WI38 (cell line): ENCODE data around the gene ALCAM.

Experiments used
- H3K4me3 ChIP-seq: 2 replicates; pipeline ENCODE4 v1.5.1; 2011; ENCODE audit warnings: low read depth, mild to moderate bottlenecking, control low read depth, low read length
- TF ChIP-seq, protein P1 (sequence below): IDR thresholded peaks from 2 replicates; pipeline ENCODE4 v1.5.1; 2012; ENCODE audit warnings: low read depth, mild to moderate bottlenecking, control low read depth, low read length

The ALCAM gene

DNA sequence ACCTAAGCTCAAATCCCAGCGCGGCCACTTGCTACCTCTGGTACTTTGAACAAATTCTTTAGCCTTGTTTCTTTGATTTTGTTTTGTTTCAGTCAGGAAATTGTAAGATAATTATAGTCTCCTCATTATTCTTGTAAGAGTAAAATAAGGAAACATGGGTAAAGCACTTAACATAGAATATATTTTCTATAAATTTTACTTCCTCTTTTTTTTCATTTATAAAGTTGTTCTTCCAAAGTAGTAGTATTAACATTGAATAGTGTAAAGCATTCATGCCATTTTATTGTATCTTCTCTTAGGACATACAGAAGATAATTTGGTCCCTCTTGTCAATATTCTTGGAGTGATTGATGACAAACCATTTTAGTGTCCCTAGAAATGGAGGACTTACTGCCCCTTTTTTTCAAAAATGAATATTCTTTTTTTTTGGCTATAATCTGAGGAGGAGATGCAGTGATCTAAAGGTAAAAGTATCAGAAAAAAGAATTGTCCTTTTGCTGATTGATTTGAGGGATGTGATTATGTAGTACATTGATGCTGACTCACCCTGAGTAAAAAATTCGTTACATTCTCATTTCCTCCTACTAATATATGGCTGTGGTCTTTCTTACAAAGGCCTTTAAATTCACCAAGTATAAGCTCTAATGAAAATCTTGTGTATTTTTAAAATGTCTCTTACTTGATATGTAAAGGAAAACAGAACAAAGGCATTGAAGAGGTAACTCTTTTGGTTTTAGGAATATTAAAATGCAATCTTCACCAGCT lies 51.0 kb downstream of the ALCAM start:
- H3K4me3 ChIP-seq, result no peak overlapping the region
- TF ChIP-seq, protein P1, sequence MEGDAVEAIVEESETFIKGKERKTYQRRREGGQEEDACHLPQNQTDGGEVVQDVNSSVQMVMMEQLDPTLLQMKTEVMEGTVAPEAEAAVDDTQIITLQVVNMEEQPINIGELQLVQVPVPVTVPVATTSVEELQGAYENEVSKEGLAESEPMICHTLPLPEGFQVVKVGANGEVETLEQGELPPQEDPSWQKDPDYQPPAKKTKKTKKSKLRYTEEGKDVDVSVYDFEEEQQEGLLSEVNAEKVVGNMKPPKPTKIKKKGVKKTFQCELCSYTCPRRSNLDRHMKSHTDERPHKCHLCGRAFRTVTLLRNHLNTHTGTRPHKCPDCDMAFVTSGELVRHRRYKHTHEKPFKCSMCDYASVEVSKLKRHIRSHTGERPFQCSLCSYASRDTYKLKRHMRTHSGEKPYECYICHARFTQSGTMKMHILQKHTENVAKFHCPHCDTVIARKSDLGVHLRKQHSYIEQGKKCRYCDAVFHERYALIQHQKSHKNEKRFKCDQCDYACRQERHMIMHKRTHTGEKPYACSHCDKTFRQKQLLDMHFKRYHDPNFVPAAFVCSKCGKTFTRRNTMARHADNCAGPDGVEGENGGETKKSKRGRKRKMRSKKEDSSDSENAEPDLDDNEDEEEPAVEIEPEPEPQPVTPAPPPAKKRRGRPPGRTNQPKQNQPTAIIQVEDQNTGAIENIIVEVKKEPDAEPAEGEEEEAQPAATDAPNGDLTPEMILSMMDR, result no peak

DNA sequence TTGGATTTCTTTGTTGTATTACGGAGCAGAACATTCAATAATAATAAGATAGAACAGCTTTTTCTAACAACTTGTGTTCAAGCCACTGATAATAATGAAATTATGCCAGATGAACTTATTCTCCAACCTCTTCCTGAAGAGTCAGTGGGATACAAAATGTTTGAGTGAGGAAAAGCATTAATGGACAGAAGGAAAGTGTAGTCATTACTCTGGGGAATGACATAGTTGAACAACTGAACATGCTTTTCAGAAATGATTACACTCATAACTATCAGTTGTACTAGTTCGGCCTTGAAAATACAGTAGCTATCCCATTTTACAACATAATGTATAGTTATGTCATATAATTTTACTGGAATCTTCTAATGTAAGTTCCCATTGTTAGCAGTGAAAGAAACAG lies 55.9 kb downstream of the ALCAM start:
- H3K4me3 ChIP-seq, result no peak overlapping the region
- TF ChIP-seq, protein P1, result no peak

DNA sequence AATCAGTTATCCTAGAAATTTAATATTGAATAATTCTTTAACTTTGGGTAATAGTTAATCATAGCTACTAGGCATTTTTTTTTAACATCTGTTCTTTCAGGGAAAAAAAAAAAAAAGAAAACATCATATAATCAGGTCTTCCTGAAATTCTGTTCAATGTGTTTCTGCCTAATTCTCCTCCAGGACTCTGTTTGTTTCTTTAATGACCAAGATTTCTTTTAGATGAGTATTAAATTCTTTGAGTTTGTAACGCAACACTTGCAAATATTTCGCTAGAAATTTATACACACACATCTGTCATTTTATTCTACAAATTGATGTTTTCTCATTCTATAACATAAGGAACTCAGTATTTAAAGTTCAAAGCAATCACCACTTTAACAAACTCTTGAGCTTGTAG lies 56.7 kb downstream of the ALCAM start:
- TF ChIP-seq, protein P1, result no peak
- H3K4me3 ChIP-seq, result no peak overlapping the region

DNA sequence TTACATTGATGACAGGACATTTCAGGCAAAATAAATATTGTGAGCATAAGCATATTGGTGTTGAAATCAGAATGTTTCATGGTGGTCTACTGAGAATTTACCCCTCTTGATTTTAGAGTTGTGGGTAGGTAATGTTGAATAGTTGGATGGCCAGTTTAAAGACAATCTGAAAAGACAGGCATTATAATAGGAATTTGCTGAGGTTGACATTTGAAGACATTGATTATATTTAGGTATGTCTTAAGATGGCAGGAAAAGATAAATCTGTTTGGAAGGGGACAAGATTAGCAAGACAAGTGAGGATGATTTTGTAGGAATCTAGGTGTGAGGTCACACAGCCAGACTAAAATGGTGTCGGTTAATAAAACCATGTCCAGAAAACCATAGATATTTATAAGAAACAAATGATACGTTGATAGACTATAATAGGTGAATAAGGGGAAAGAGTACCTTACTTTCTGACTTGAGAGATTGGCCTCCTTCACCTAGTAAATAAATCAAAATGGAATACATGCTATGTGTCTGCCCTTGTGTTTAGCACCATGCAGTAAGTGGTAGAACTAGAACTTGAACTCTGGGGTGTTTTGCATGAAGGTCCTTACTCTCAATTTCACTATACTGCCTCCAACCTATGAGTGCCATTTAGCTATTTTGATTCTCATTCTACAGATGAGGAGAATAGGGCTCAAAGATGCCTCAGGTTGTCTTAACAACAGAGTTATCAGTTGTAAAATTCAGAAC lies 57.9 kb downstream of the ALCAM start:
- H3K4me3 ChIP-seq, result no peak overlapping the region
- TF ChIP-seq, protein P1, result no peak

DNA sequence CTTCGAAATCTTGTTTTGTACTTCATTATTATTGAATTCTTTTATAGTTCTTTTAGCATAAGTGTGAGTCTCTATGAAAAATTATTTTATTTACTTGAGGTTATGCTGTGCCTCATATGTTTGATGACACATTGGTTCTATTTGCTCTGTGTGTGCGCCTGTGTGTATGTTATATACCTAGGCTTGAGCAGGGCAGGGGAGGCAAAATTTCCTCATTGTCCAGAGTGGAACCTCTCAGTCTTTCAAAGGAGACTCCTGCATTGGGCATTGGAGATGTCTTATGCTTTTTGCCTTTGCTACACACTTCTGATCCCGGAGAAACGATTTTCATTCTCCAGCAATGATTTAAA lies 58.4 kb downstream of the ALCAM start:
- no peak overlapping the region for H3K4me3 ChIP-seq
- TF ChIP-seq, protein P1, result no peak

DNA sequence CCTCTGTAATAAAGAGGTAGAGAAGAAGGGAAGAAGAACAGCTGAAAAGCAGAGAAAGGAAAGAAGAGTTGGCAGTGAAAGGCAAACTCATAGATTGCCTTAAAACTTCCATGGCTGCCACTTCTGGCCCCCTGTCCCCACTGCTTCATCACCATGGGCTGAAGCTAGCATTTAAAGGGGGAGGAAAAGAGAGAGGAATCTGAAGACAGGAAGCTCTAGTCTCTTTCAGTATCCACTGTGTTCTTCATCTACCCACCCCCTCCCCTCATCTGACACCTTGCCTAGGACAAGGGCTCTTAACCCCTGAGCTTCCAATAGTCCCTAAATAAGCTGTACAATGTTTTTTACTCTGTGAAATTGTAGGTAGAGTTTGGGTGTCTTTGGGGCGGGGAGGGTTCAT lies 60.6 kb downstream of the ALCAM start:
- no peak overlapping the region for H3K4me3 ChIP-seq
- TF ChIP-seq, protein P1, result no peak

DNA sequence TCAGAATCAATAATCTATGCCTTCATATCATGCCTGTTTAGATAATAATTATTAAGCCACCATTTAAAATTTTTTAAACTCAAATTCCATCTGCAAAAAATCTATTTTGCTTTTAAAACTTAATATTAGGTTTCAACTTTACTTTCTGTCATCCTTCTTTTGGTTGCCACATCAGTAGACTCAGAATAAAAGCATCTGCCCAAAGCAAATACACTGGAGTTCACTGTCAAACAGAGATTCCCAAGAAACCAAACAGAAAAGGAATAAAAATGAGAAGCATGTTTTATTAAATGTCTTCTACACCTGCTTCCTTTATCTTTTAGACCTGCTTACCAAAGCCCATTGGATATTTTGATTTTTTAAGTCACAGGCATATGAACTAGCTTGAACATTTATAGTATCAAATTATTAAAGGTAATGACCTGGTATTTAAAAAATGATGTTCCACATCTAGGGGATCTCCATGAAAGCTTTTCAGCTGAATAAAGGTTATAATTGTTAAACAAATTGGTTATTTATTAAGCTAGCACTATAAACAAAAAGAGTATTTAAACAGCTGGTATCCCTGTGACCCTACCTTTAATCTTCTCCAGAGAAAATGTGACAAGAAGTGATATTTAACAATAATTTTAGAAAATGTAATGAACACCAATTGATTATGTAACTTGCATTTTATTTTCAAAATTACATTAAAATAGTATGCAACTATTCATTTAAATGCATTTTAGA lies 62.5 kb downstream of the ALCAM start:
- no peak overlapping the region for H3K4me3 ChIP-seq
- TF ChIP-seq, protein P1, result no peak
